H9 (cell line): Measurements from ENCODE around the gene ADAMTS8. TPM values are rescaled to one million over a fixed set of nuclear protein-coding genes. Genes with fewer than 3 reads are reported as not detected.

ENCODE experiments used
- DNase-seq: peaks from one replicate; pipeline ENCODE4 v3.0.0-alpha.2; 2017
- H2AFZ ChIP-seq: one replicate; pipeline ENCODE4 v1.6.1; 2013; ENCODE audit warnings: mild to moderate bottlenecking, low read length, control low read depth, moderate library complexity
- H2AK5ac ChIP-seq: 2 replicates; pipeline ENCODE4 v1.6.1; 2013; ENCODE audit warnings: low read length, control low read depth, mixed read lengths; ENCODE audit not compliant: insufficient read length
- H2BK120ac ChIP-seq: one replicate; pipeline ENCODE4 v1.6.1; 2013; ENCODE audit warnings: low read depth, mild to moderate bottlenecking, low read length, control low read depth, inconsistent platforms; ENCODE audit not compliant: poor library complexity, severe bottlenecking
- H2BK12ac ChIP-seq: 2 replicates; pipeline ENCODE4 v1.6.1; 2013; ENCODE audit warnings: low read length, control low read depth, mixed read lengths, low read depth; ENCODE audit not compliant: insufficient read length
- H2BK15ac ChIP-seq: 2 replicates; pipeline ENCODE4 v1.6.1; 2013; ENCODE audit warnings: low read depth, low read length, control low read depth
- H2BK20ac ChIP-seq: one replicate; pipeline ENCODE4 v1.6.1; 2013; ENCODE audit warnings: low read depth, mild to moderate bottlenecking, low read length, control low read depth, inconsistent platforms; ENCODE audit not compliant: poor library complexity, severe bottlenecking
- H2BK5ac ChIP-seq: 2 replicates; pipeline ENCODE4 v1.6.1; 2013; ENCODE audit warnings: low read length, control low read depth, mixed read lengths; ENCODE audit not compliant: insufficient read length
- H3K14ac ChIP-seq: 2 replicates; pipeline ENCODE4 v1.6.1; 2013; ENCODE audit warnings: low read length, control low read depth; ENCODE audit not compliant: insufficient read depth
- H3K18ac ChIP-seq: 2 replicates; pipeline ENCODE4 v1.6.1; 2013; ENCODE audit warnings: low read depth, mild to moderate bottlenecking, mixed read lengths, low read length, control low read depth; ENCODE audit not compliant: insufficient read length
- H3K23ac ChIP-seq: 2 replicates; pipeline ENCODE4 v1.6.1; 2013; ENCODE audit warnings: low read length, control low read depth, mixed read lengths, low read depth; ENCODE audit not compliant: insufficient read length
- H3K23me2 ChIP-seq: 2 replicates; pipeline ENCODE4 v1.6.1; 2013; ENCODE audit warnings: low read depth, mild to moderate bottlenecking, mixed read lengths, low read length, control low read depth; ENCODE audit not compliant: insufficient read length, poor library complexity, severe bottlenecking
- H3K27ac ChIP-seq: 2 replicates; pipeline ENCODE4 v1.5.1; 2013; ENCODE audit warnings: low read length, control low read depth, mixed read lengths, low read depth; ENCODE audit not compliant: insufficient read length
- H3K27me3 ChIP-seq: 2 replicates; pipeline ENCODE4 v1.6.1; 2013; ENCODE audit warnings: low read length, control low read depth, inconsistent platforms; ENCODE audit not compliant: insufficient read depth
- H3K4ac ChIP-seq: 2 replicates; pipeline ENCODE4 v1.6.1; 2013; ENCODE audit warnings: low read depth, mild to moderate bottlenecking, control low read depth, inconsistent platforms, low read length, moderate library complexity
- H3K4me1 ChIP-seq: 2 replicates; pipeline ENCODE4 v1.6.1; 2013; ENCODE audit warnings: low read length, control low read depth, inconsistent platforms; ENCODE audit not compliant: insufficient read depth
- H3K4me2 ChIP-seq: 2 replicates; pipeline ENCODE4 v1.6.1; 2013; ENCODE audit warnings: low read length, control low read depth, mixed read lengths; ENCODE audit not compliant: insufficient read length, insufficient read depth
- H3K56ac ChIP-seq: 2 replicates; pipeline ENCODE4 v1.6.1; 2013; ENCODE audit warnings: low read depth, mild to moderate bottlenecking, mixed read lengths, low read length, control low read depth; ENCODE audit not compliant: insufficient read length
- H3K79me1 ChIP-seq: 2 replicates; pipeline ENCODE4 v1.6.1; 2013; ENCODE audit warnings: low read depth, mild to moderate bottlenecking, moderate library complexity, low read length, control low read depth, inconsistent platforms; ENCODE audit not compliant: insufficient read depth, poor library complexity, severe bottlenecking
- H3K79me2 ChIP-seq: 2 replicates; pipeline ENCODE4 v1.6.1; 2013; ENCODE audit warnings: low read length, control low read depth, inconsistent platforms; ENCODE audit not compliant: insufficient read depth
- H3K9ac ChIP-seq: 2 replicates; pipeline ENCODE4 v1.6.1; 2013; ENCODE audit warnings: low read length, control low read depth, mixed read lengths; ENCODE audit not compliant: insufficient read length; ENCODE audit errors: extremely low read depth
- H3K9me3 ChIP-seq: one replicate; pipeline ENCODE4 v1.6.1; 2013; ENCODE audit warnings: low read depth, low read length, inconsistent platforms; ENCODE audit not compliant: control insufficient read depth
- H3T11ph ChIP-seq: one replicate; pipeline ENCODE4 v1.6.1; 2013; ENCODE audit warnings: mild to moderate bottlenecking, low read length, control low read depth, inconsistent platforms
- H4K20me1 ChIP-seq: one replicate; pipeline ENCODE4 v1.6.1; 2013; ENCODE audit not compliant: control insufficient read depth, insufficient read length, insufficient read depth
- H4K5ac ChIP-seq: 2 replicates; pipeline ENCODE4 v1.6.1; 2013; ENCODE audit warnings: low read depth, mild to moderate bottlenecking, mixed read lengths, low read length, control low read depth; ENCODE audit not compliant: insufficient read length
- H4K8ac ChIP-seq: replicated peaks from 2 replicates; pipeline ENCODE4 v1.6.1; 2013; ENCODE audit warnings: low read length, control low read depth, mixed read lengths, low read depth; ENCODE audit not compliant: insufficient read length
- H4K91ac ChIP-seq: 2 replicates; pipeline ENCODE4 v1.6.1; 2013; ENCODE audit warnings: low read depth, mild to moderate bottlenecking, moderate library complexity, mixed read lengths, low read length, control low read depth; ENCODE audit not compliant: insufficient read length
- H3K27ac Mint-ChIP-seq, 3 experiments: 2 replicates in 2 of 3; 3 replicates in 1 of 3; pipeline ENCODE4 v1.8.0; 2020 to 2021; ENCODE audit warnings: mixed read lengths in 3 of 3, mild to moderate bottlenecking in 1 of 3, moderate library complexity in 1 of 3
- H3K27me3 Mint-ChIP-seq: 2 replicates; pipeline ENCODE4 v1.8.0; 2021; ENCODE audit warnings: low read depth, mild to moderate bottlenecking, moderate library complexity, mixed read lengths
- H3K36me3 Mint-ChIP-seq, 3 experiments: 2 replicates in 2 of 3; 3 replicates in 1 of 3; pipeline ENCODE4 v1.8.0; 2020 to 2021; ENCODE audit warnings: low read depth in 3 of 3, mixed read lengths in 3 of 3; ENCODE audit not compliant: insufficient read depth in 1 of 3
- H3K4me1 Mint-ChIP-seq, 2 experiments: 2 replicates each; pipeline ENCODE4 v1.8.0; 2020; ENCODE audit warnings: mixed read lengths in 2 of 2
- H3K4me3 Mint-ChIP-seq, 2 experiments: 2 replicates in 1 of 2; 3 replicates in 1 of 2; pipeline ENCODE4 v1.8.0; 2020 to 2021; ENCODE audit warnings: mild to moderate bottlenecking in 2 of 2, mixed read lengths in 2 of 2, moderate library complexity in 1 of 2
- H3K9me3 Mint-ChIP-seq, 2 experiments: 2 replicates in 1 of 2; 3 replicates in 1 of 2; pipeline ENCODE4 v1.8.0; 2020; ENCODE audit warnings: mild to moderate bottlenecking in 2 of 2, mixed read lengths in 2 of 2, moderate library complexity in 1 of 2
- WGBS: extraction: QIAGEN DNeasy Blood & Tissue Kit; methylation state at CpG from one replicate; pipeline ENCODE4 v1.1.7; 2013; ENCODE audit warnings: missing lambda C conversion rate, low lambda C conversion rate, mixed read lengths; ENCODE audit not compliant: insufficient read length; ENCODE audit errors: extremely low coverage; 5-methylcytosine and 5-hydroxymethylcytosine counted together
- total RNA-seq: library from RNA; stranded (reverse); gene quantifications from 2 replicates; pipeline ENCODE4 v1.2.1, GENCODE V29; 2021
- TF ChIP-seq, protein P1 (sequence below): fragments of 200-600 bp; sonication (generic); conservative IDR thresholded peaks from 3 replicates; pipeline ENCODE4 v1.8.0; 2021; ENCODE audit warnings: antibody characterized with exemption, mild to moderate bottlenecking

Gene ADAMTS8
- total RNA-seq, 1 experiment from 2014 or later: 5.0 TPM

DNA sequence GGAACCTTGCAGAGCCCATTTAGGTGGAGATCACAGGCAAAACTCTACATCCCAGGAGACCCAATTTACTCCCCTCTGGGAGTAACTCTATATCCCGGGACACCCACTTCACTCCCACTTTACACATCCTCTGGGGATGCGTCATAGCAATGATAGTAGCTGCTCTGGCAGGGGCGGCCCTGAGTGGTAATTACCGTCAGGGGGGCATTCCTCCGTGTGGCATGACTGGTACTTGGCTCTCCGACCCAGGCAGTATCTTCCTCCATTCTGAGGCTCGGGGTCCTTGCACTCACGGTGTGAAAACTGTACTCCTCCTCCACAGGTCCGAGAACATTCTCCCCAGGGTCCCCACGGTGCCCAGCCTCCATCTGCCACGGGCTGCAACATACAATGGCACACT, 17.2 kb downstream of the ADAMTS8 start:
- no peak overlapping the region for H2BK120ac ChIP-seq
- H4K20me1 ChIP-seq: no peaks in the 10 kb centered on the region
- H3K4ac ChIP-seq: no peak overlapping the region
- no peak overlapping the region for H2BK15ac ChIP-seq
- no peak overlapping the region for H2BK20ac ChIP-seq
- no peak overlapping the region for H3K4me2 ChIP-seq
- H3K79me1 ChIP-seq: no peaks in the 10 kb centered on the region
- no peak overlapping the region for H3K56ac ChIP-seq
- Mint-ChIP-seq H3K36me3 (peaks cover 0 to 6% (median 2%) of the 10 kb centered on the region in 3 experiments; a peak in 3 of 7 replicates), H3K4me3 (no peak overlapping the region), H3K27ac (no peak overlapping the region), H3K27me3 (peaks cover 34% of the 10 kb centered on the region), H3K4me1 (peaks cover 16 to 40% of the 10 kb centered on the region in 2 experiments), H3K9me3 (no peaks in the 10 kb centered on the region; a peak in 1 of 5 replicates)
- H2AK5ac ChIP-seq: no peak overlapping the region
- TF ChIP-seq, protein P1, sequence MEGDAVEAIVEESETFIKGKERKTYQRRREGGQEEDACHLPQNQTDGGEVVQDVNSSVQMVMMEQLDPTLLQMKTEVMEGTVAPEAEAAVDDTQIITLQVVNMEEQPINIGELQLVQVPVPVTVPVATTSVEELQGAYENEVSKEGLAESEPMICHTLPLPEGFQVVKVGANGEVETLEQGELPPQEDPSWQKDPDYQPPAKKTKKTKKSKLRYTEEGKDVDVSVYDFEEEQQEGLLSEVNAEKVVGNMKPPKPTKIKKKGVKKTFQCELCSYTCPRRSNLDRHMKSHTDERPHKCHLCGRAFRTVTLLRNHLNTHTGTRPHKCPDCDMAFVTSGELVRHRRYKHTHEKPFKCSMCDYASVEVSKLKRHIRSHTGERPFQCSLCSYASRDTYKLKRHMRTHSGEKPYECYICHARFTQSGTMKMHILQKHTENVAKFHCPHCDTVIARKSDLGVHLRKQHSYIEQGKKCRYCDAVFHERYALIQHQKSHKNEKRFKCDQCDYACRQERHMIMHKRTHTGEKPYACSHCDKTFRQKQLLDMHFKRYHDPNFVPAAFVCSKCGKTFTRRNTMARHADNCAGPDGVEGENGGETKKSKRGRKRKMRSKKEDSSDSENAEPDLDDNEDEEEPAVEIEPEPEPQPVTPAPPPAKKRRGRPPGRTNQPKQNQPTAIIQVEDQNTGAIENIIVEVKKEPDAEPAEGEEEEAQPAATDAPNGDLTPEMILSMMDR: no peak
- no peak overlapping the region for H3K27ac ChIP-seq
- no peak overlapping the region for H2BK5ac ChIP-seq
- no peak overlapping the region for H4K5ac ChIP-seq
- DNase-seq: no peak
- no peak overlapping the region for H3K14ac ChIP-seq
- H3T11ph ChIP-seq: no peak overlapping the region
- no peak overlapping the region for H3K23ac ChIP-seq
- no peak overlapping the region for H4K8ac ChIP-seq
- no peaks in the 10 kb centered on the region for H3K79me2 ChIP-seq
- H3K18ac ChIP-seq: no peak overlapping the region
- no peak overlapping the region for H4K91ac ChIP-seq
- no peak overlapping the region for H2AFZ ChIP-seq
- H2BK12ac ChIP-seq: no peak overlapping the region
- no peaks in the 10 kb centered on the region for H3K9me3 ChIP-seq
- no peaks in the 10 kb centered on the region for H3K23me2 ChIP-seq
- H3K9ac ChIP-seq: no peak overlapping the region
- H3K27me3 ChIP-seq: no peaks in the 10 kb centered on the region
- no peaks in the 10 kb centered on the region for H3K4me1 ChIP-seq
- WGBS: no CpG with 5 or more reads among the region's 11 CpGs
